Adrenal gland (tissue), 12 donors: ENCODE data around the gene WIZ. TPM values are rescaled to one million over a fixed set of nuclear protein-coding genes. Genes with fewer than 3 reads are reported as not detected.

Experiments used
- DNase-seq, 7 donors: peaks; one replicate each; pipeline ENCODE4 v3.0.0-alpha.2; 2019 to 2020
- H3K27ac ChIP-seq, 5 donors: fragments of 200-600 bp; sonication (generic) in 4 of 5; 1 replicate in 3 of 5; 2 replicates in 2 of 5; pipeline versions ENCODE4 v1.5.1 to v1.8.0; 2016 to 2020; ENCODE audit warnings: mild to moderate bottlenecking in 1 of 5
- H3K27me3 ChIP-seq: fragments of 200-600 bp; 2 replicates; pipeline ENCODE4 v1.8.0; 2021
- H3K36me3 ChIP-seq, 2 donors: fragments of 200-600 bp; replicated peaks in 1 of 2; 1 replicate in 1 of 2; 2 replicates in 1 of 2; pipeline versions ENCODE4 v1.5.1 to v1.8.0; 2018 to 2022
- H3K4me1 ChIP-seq, 2 donors: fragments of 200-600 bp; replicated peaks in 1 of 2; 1 replicate in 1 of 2; 2 replicates in 1 of 2; pipeline versions ENCODE4 v1.5.1 to v1.8.0; 2018 to 2021
- H3K4me3 ChIP-seq, 4 donors: fragments of 200-600 bp; sonication (generic) in 3 of 4; one replicate each; pipeline ENCODE4 v1.5.1; 2016 to 2018
- H3K9me3 ChIP-seq, 3 donors: fragments of 200-600 bp; sonication (generic) in 1 of 3; replicated peaks in 1 of 3; 1 replicate in 2 of 3; 2 replicates in 1 of 3; pipeline versions ENCODE4 v1.5.1 to v1.8.0; 2016 to 2021
- POLR2A ChIP-seq, 2 donors: fragments of 450-650 bp; IDR thresholded peaks; one replicate each; pipeline ENCODE4 v1.6.1; 2017; ENCODE audit warnings: antibody characterized with exemption in 2 of 2, mild to moderate bottlenecking in 2 of 2, moderate library complexity in 1 of 2
- WGBS, 4 donors: extraction: QIAGEN DNeasy Blood & Tissue Kit in 2 of 4; methylation state at CpG; one replicate each; pipeline versions ENCODE4 v1.1.5 to v1.1.7; 2013 to 2017; 5-methylcytosine and 5-hydroxymethylcytosine counted together
- intact Hi-C, 2 donors: fragments of 100-400 bp; cut with DNase I; formaldehyde crosslinking; loops; one replicate each; pipeline versions ENCODE4 v1.14.1 to v1.15.0; 2022 to 2023
- polyA plus RNA-seq, 3 donors: library from polyadenylated mRNA; stranded (reverse); fragments of 200-250 nt in 2 of 3; fragments of 350-450 nt in 1 of 3; fragmentation: Illumina TruSeq in 1 of 3; extraction: RNeasy Lipid Tissue Mini Kit (QIAGEN cat#74804) in 1 of 3; gene quantifications; one replicate each; pipeline ENCODE4 v1.2.3, GENCODE V29; 2013 to 2014
- total RNA-seq, 9 donors: library from RNA; depleted of rRNA in 4 of 9; stranded (reverse); fragments of >200 nt in 4 of 9; fragments of 120-200 nt in 1 of 9; fragmentation: NEBNext Ultra II Directional in 1 of 9; extraction: Animal tissue kit (Norgen Biotek cat#: 25700) in 1 of 9; gene quantifications; one replicate each; pipeline versions ENCODE4 v1.1.0 to v1.2.4, GENCODE V29; 2013 to 2023
- TF ChIP-seq, protein P1 (sequence below), 6 experiments: fragments of 450-650 bp in 4 of 6; fragments of 200-600 bp in 2 of 6; sonication (generic) in 1 of 6; IDR thresholded peaks; 1 replicate in 5 of 6; 2 replicates in 1 of 6; pipeline versions ENCODE4 v1.5.1 to v1.8.0; 2016 to 2021; ENCODE audit warnings: antibody characterized with exemption in 6 of 6, mild to moderate bottlenecking in 2 of 6, moderate library complexity in 1 of 6
- donor health status: healthy with polysubstance abuse.
- donor health status: Bipolar disorder and iron deficiency.
- donor health status: DM: yes; HTN: yes; CAD: no.
- donor health status: DM: no; HTN: no; CAD: no.
- donor health status: DM: no; HTN: no; CAD: no.
- donor health status: DM: yes; HTN: yes; CAD: no.

The WIZ gene
- total and polyA plus RNA-seq, 12 donors = 5.7 to 49.2 (median 30.6) TPM

DNA sequence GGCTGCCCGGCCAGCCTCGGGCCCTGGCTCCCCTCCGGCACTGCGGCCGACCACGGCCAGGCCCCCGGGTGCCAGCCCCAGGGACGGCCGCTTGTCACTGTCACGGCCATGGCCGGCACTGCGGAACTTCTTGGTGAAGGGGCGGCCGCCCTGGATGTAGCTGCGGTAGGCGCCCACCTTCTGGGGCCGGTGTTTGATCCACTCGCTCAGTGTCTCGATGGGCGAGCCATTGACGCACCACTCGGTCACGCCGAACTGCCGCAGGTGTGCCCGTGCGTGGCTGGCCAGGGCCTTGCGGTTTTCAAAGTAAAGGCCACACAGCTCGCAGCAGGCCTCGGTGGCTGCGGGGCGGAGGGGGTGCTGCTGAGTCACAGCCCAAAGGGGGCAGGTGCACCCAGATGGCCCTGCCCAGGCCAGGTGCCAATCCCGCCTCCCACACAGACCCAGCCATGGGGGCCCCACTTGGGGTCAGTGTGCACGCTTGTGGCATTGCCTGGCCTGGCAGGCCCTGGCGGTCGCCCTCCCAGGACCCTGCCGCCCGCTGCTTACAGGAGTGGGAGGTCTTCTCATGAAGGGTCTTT is 25.0 kb downstream of the WIZ start:
- TF ChIP-seq, protein P1, sequence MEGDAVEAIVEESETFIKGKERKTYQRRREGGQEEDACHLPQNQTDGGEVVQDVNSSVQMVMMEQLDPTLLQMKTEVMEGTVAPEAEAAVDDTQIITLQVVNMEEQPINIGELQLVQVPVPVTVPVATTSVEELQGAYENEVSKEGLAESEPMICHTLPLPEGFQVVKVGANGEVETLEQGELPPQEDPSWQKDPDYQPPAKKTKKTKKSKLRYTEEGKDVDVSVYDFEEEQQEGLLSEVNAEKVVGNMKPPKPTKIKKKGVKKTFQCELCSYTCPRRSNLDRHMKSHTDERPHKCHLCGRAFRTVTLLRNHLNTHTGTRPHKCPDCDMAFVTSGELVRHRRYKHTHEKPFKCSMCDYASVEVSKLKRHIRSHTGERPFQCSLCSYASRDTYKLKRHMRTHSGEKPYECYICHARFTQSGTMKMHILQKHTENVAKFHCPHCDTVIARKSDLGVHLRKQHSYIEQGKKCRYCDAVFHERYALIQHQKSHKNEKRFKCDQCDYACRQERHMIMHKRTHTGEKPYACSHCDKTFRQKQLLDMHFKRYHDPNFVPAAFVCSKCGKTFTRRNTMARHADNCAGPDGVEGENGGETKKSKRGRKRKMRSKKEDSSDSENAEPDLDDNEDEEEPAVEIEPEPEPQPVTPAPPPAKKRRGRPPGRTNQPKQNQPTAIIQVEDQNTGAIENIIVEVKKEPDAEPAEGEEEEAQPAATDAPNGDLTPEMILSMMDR (IDR thresholded peaks at IDR 0.05) = no peak
- TF ChIP-seq POLR2A (IDR thresholded peaks at IDR 0.05) = no peak
- Histone ChIP-seq H3K27me3 (no peaks in the 10 kb centered on the region), H3K9me3 (no peaks in the 10 kb centered on the region), H3K4me3 (no peak overlapping the region), H3K4me1 (peaks cover 7 to 9% of the 10 kb centered on the region in 2 donors), H3K36me3 (peaks cover 0 to 55% of the 10 kb centered on the region in 2 donors), H3K27ac (no peak overlapping the region)
- 96 to 98% (median 97%) methylated on average over 8 to 38 of the region's 38 CpGs for WGBS, 4 donors
- DNase-seq = no peak
- intact Hi-C loops = no loop called here

DNA sequence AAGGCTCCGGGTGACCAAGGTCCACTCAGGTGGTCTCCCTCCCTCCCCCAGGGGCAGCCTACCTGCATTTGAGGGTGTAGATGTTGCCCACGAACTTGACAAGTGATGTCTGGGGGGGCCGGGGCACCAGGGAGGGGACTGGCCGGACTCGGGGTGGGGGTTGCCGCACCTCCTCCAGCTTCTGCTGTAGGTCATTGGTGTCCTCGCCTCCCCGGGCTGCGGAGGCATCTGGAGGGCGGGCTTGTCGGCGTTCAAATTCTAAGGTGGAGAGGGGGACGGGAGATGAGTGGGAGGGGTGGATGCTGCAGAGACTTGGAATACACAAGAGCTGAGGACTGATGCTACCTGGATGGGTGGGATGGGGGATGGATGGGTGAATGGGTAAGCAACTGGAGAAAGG is 25.6 kb downstream of the WIZ start:
- no peak for DNase-seq
- Histone ChIP-seq H3K27me3 (no peaks in the 10 kb centered on the region), H3K36me3 (peaks cover 0 to 55% of the 10 kb centered on the region in 2 donors), H3K4me1 (peaks cover 13 to 15% of the 10 kb centered on the region in 2 donors), H3K9me3 (no peaks in the 10 kb centered on the region), H3K4me3 (no peak overlapping the region), H3K27ac (no peak overlapping the region)
- TF ChIP-seq, protein P1 (IDR thresholded peaks at IDR 0.05) = no peak
- TF ChIP-seq POLR2A (IDR thresholded peaks at IDR 0.05) = no peak
- WGBS, 4 donors = 95 to 96% (median 95%) methylated on average over 11 to 13 of the region's 13 CpGs
- intact Hi-C loops = no loop called here

DNA sequence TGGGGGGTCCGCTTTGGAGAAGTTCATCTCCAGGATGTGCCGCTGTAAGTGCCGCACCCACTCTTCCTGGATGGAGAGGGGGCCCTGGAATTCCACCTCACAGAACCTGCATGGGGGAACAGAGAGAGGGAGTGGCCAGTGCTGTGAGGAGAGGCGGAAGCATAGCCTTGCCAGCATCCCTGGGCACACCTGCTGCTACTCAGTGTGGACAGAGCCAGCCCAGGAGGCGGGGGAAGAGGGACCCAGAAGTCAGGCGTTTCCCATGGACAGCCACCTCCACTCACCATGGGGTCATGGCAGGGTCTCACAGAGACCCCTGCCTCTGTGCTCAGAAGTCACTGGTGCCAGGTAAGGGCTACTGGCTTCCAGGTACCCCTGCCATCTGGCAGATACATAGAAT is 26.6 kb downstream of the WIZ start:
- Histone ChIP-seq H3K4me3 (no peak overlapping the region), H3K9me3 (no peaks in the 10 kb centered on the region), H3K27ac (no peak overlapping the region), H3K27me3 (no peaks in the 10 kb centered on the region), H3K36me3 (peaks cover 0 to 55% of the 10 kb centered on the region in 2 donors), H3K4me1 (peaks cover 9 to 11% of the 10 kb centered on the region in 2 donors)
- intact Hi-C loops = no loop called here
- no peak for TF ChIP-seq POLR2A (IDR thresholded peaks at IDR 0.05)
- TF ChIP-seq, protein P1 (IDR thresholded peaks at IDR 0.05) = no peak
- no peak for DNase-seq
- 94 to 99% (median 97%) methylated on average over 5 to 6 of the region's 6 CpGs for WGBS, 4 donors

DNA sequence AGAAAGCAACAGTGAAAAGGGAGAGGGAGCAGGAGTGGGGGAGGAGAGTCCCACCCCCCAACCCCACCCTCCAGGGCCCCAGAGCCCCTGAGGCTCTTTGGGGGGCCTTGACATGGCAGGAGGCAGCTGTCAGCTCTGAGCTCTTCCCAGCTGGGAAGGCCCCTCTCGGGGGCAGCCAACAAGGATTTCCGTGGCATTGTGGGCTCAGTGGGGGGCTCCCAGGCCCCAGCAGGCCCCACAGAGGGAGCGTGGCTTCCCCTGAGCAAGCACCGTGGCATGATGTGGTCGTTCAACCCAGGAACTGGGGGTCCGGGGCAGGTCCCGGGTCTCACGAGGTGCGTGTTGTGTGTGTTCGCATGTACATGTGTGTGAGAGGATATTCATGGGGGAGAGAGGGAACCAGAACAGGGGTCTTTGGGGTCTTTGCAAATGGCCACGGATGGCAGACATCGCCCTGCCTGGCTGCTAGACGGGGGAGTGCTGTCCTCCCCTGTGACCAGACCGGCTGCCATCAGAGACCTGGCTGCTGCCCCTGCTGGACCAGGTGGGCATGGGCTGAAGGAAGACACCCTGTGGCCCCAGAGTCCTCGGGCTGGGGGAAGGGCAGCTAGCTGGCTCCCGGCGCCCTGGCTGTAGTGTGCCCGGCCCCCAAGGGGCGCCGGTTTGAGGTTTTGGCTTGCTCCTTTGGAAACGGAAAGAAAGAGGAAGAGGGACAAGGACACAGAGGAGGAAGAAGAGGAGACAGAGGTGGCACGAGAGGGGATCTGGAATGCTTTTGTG is 27.3 kb downstream of the WIZ start:
- no peak overlapping the region for H3K27ac ChIP-seq
- no peak for TF ChIP-seq POLR2A (IDR thresholded peaks at IDR 0.05)
- TF ChIP-seq, protein P1 (IDR thresholded peaks at IDR 0.05) = no peak
- peaks cover 11% of the 10 kb centered on the region in 2 donors for H3K4me1 ChIP-seq
- intact Hi-C loops = no loop called here
- no peaks in the 10 kb centered on the region for H3K27me3 ChIP-seq
- no peak for DNase-seq
- H3K4me3 ChIP-seq = no peak overlapping the region
- H3K36me3 ChIP-seq = peaks cover 0 to 49% of the 10 kb centered on the region in 2 donors
- WGBS, 4 donors = 88 to 92% (median 89%) methylated on average over 10 to 22 of the region's 22 CpGs
- H3K9me3 ChIP-seq = no peaks in the 10 kb centered on the region
